ENCODE data around the gene ETNK1. TPM values are rescaled to one million over a fixed set of nuclear protein-coding genes. Genes with fewer than 3 reads are reported as not detected.
A peak's percentile ranks its signal among the peaks of the same experiment; 100 is the strongest.

Gene ETNK1
- polyA plus RNA-seq, 3 donors = 13.7 to 17.3 (median 16.5) TPM

DNA sequence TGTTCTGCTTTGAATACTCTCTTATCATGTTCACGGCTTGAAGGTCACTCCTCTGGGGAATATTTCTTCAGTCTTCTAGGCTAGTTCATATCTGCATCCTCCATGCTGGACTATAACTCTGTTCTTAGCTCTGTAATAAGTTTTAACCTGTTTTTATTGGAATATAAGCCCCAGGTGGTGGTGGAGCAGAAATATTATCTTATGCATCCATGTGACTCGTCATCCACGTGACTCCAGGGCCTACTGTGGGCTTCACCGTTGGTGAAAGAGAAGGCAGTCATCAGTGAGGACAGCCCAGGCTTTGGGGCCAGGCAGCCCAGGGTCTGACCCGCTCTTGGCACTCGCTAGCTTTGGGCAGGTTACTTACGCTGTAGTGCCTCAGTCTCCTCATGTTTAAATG, 87.1 kb downstream of the ETNK1 start:
- Histone ChIP-seq H3K27me3 (ENCODE audit: control insufficient read depth in 2 of 2, insufficient read depth in 2 of 2, low read length in 2 of 2) (no peaks in the 10 kb centered on the region), H3K4me2 (replicated peaks; ENCODE audit: extremely low read depth, low read length, poor library complexity, severe bottlenecking) (no peak overlapping the region), H3K79me2 (ENCODE audit: insufficient read depth, low read length) (no peaks in the 10 kb centered on the region), H4K20me1 (ENCODE audit: insufficient read depth, low read length) (no peaks in the 10 kb centered on the region), H3K4me1 (ENCODE audit: control insufficient read depth in 1 of 2, insufficient read depth in 2 of 2, low read length in 2 of 2) (no peaks in the 10 kb centered on the region), H3K9me3 (replicated peaks in 1 of 2; ENCODE audit: control insufficient read depth in 1 of 2, insufficient read depth in 1 of 2, low read length in 2 of 2) (no peaks in the 10 kb centered on the region), H3K9ac (ENCODE audit: insufficient read depth, low read length, poor library complexity, severe bottlenecking) (no peak overlapping the region), H2AFZ (ENCODE audit: insufficient read depth, low read depth, low read length, poor library complexity, severe bottlenecking) (no peak overlapping the region), H3K4me3 (replicated peaks in 1 of 3; ENCODE audit: low read depth in 2 of 3, low read length in 3 of 3) (no peak overlapping the region), H3K36me3 (replicated peaks in 1 of 2; ENCODE audit: control insufficient read depth in 1 of 2, insufficient read depth in 2 of 2, low read length in 2 of 2) (no peaks in the 10 kb centered on the region), H3K27ac (ENCODE audit: low read depth in 1 of 2, low read length in 2 of 2) (no peak overlapping the region)
- intact Hi-C loops (cut with micrococcal nuclease) = no loop called here
- no peaks in the 10 kb centered on the region for H3K9me3 Mint-ChIP-seq
- H3K27me3 Mint-ChIP-seq (ENCODE audit: low read depth in 3 of 3) = peaks cover 1 to 2% (median 2%) of the 10 kb centered on the region in 3 donors
- H3K27ac Mint-ChIP-seq = no peak overlapping the region
- no peak for TF ChIP-seq CTCF (IDR thresholded peaks at IDR 0.05)
- 97% methylated on average over 7 of the region's 7 CpGs for WGBS (ENCODE audit: insufficient coverage)
- no peak overlapping the region for H3K4me3 Mint-ChIP-seq
- no peaks in the 10 kb centered on the region for H3K36me3 Mint-ChIP-seq
- DNase-seq = no peak
- peaks cover 3% of the 10 kb centered on the region for H3K4me1 Mint-ChIP-seq

DNA sequence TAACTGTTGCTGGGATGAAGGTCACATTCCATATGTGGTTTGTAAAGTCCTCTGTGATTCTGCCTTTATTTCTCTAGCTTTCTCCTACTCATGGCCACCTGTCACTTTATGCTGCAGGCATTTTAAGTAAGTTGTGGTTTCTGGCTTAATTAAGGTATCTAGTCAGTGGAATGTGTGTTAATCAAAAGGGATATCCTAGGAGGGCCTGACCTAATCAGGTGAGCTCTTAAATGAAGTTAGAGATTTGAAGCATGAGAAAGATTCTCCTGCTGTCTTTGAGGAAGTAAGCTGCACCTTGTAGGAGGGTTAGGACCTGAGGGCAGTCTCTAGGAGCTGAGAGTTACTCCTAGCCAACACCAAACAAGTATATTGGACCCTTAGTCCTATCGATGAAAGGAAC, 90.3 kb downstream of the ETNK1 start:
- no peak for DNase-seq
- H3K36me3 ChIP-seq (replicated peaks in 1 of 2; ENCODE audit: control insufficient read depth in 1 of 2, insufficient read depth in 2 of 2, low read length in 2 of 2) = no peaks in the 10 kb centered on the region
- H3K4me3 Mint-ChIP-seq = no peak overlapping the region
- H2AFZ ChIP-seq (ENCODE audit: insufficient read depth, low read depth, low read length, poor library complexity, severe bottlenecking) = no peak overlapping the region
- H3K27ac Mint-ChIP-seq = peak overlapping the region in 1 of 7 donors; percentile 13
- no peak overlapping the region for H3K4me2 ChIP-seq (replicated peaks; ENCODE audit: extremely low read depth, low read length, poor library complexity, severe bottlenecking)
- no CpG with 5 or more reads among the region's 1 CpG for WGBS (ENCODE audit: insufficient coverage)
- no peaks in the 10 kb centered on the region for H3K79me2 ChIP-seq (ENCODE audit: insufficient read depth, low read length)
- no peaks in the 10 kb centered on the region for H3K27me3 ChIP-seq (ENCODE audit: control insufficient read depth in 2 of 2, insufficient read depth in 2 of 2, low read length in 2 of 2)
- peaks cover 0 to 3% (median 0%) of the 10 kb centered on the region in 7 donors for H3K9me3 Mint-ChIP-seq
- peaks cover 1 to 7% (median 2%) of the 10 kb centered on the region in 3 donors for H3K27me3 Mint-ChIP-seq (ENCODE audit: low read depth in 3 of 3)
- H3K4me1 ChIP-seq (ENCODE audit: control insufficient read depth in 1 of 2, insufficient read depth in 2 of 2, low read length in 2 of 2) = no peaks in the 10 kb centered on the region
- no peaks in the 10 kb centered on the region for H3K36me3 Mint-ChIP-seq
- no peaks in the 10 kb centered on the region for H4K20me1 ChIP-seq (ENCODE audit: insufficient read depth, low read length)
- no peaks in the 10 kb centered on the region for H3K4me1 Mint-ChIP-seq
- no peaks in the 10 kb centered on the region for H3K9me3 ChIP-seq (replicated peaks in 1 of 2; ENCODE audit: control insufficient read depth in 1 of 2, insufficient read depth in 1 of 2, low read length in 2 of 2)
- intact Hi-C loops (cut with micrococcal nuclease) = no loop called here
- no peak overlapping the region for H3K9ac ChIP-seq (ENCODE audit: insufficient read depth, low read length, poor library complexity, severe bottlenecking)
- H3K27ac ChIP-seq (ENCODE audit: low read depth in 1 of 2, low read length in 2 of 2) = no peak overlapping the region
- no peak overlapping the region for H3K4me3 ChIP-seq (replicated peaks in 1 of 3; ENCODE audit: low read depth in 2 of 3, low read length in 3 of 3)
- TF ChIP-seq CTCF (IDR thresholded peaks at IDR 0.05) = no peak

Data from CD14-positive monocyte (primary cell).